ENCODE measurements around the gene MRPS2.

GRCh38 chr9:135450956-135451355 lies 49.5 kb upstream of the MRPS2 start:
- no peak for TF ChIP-seq CTCF (IDR thresholded peaks at IDR 0.05)
- TF ChIP-seq POLR2A (IDR thresholded peaks at IDR 0.05) = no peak
